ENCODE measurements around the gene CORO2B.

DNA sequence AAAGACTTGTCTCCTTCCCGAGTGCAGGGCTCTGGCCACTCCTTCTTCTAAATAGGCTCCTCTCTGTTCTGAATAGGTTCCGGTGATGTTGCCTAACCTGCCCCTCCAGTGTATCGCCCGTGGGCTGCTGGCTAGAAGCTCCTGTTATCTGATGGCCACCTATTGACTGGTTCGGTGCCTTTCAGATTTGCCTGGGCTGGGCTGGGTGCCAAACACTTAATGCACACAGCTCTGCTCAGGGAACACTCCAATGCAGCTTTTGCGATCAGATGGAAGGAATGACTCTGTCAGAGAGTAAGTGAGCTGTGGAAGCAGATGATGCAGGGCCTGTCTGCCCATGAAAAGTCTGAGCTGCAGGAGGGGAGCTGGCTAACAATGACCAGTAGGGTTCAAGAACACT lies 112.9 kb downstream of the CORO2B start:
- TF ChIP-seq, protein P1, sequence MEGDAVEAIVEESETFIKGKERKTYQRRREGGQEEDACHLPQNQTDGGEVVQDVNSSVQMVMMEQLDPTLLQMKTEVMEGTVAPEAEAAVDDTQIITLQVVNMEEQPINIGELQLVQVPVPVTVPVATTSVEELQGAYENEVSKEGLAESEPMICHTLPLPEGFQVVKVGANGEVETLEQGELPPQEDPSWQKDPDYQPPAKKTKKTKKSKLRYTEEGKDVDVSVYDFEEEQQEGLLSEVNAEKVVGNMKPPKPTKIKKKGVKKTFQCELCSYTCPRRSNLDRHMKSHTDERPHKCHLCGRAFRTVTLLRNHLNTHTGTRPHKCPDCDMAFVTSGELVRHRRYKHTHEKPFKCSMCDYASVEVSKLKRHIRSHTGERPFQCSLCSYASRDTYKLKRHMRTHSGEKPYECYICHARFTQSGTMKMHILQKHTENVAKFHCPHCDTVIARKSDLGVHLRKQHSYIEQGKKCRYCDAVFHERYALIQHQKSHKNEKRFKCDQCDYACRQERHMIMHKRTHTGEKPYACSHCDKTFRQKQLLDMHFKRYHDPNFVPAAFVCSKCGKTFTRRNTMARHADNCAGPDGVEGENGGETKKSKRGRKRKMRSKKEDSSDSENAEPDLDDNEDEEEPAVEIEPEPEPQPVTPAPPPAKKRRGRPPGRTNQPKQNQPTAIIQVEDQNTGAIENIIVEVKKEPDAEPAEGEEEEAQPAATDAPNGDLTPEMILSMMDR (IDR thresholded peaks at IDR 0.05) = no peak
- no peak for TF ChIP-seq POLR2A (IDR thresholded peaks at IDR 0.05)

All from Peyer's patch (tissue), 4 donors.